ENCODE results near the gene RFX6.
"Not testable (repeated sequence)": the region's sequence is repeated elsewhere in the genome, so short reads cannot be mapped to it uniquely, and the experiment has no call there.

Gene RFX6
- 0 reads per million in 2 experiments for total RNA-seq

DNA sequence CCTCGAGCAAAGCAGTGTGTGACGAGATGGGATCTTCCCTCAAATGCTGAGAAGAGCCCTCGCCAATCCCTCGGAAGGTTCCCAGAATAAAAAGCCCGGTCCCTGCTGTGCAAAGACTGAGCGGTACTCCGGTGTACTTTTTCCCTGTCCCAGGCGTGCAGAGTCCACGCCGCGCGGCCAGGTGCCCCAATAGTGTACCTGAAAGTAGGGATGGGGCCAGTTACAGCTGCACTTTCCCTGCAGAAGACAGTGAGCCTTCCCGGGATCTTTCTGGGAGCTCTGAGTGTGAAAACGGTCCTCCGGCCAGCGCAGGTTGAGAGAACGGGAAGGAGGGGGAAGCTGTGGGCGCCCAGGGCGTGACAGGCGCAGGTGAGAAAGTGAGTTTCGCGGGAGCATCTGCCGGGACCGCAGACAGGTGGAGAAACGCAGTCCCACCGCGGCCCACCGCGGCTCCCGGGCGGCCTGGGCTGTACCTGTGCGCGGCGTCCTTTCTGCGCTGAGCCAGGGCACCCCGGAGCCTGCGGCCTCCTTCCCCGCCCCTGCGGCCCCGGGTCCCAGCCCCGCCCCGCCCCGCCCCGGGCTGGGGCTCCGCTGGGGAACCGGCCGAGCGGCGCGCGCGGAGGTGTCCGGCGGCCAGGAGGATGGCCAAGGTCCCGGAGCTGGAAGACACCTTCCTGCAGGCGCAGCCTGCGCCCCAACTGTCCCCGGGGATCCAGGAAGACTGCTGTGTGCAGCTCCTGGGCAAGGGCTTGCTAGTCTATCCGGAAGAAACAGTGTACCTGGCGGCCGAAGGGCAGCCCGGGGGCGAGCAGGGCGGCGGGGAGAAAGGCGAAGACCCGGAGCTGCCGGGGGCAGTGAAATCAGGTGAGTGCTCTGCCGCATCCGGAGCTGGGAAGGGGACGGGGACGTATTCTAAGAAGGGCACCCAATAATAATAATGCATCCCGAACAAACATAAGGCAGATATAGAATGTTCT lies at the start of gene RFX6:
Gene RFX6 (plus strand): TSS at position 608 of the 977 bp plus-strand sequence. CDS start 34 bp downstream, at position 642.
- DNase-seq (ENCODE audit: low read depth): no peak

GRCh38 chr6:116827561-116828240 lies 49.3 kb upstream of the RFX6 start:
- no peak for DNase-seq (ENCODE audit: low read depth)

- DNase-seq (ENCODE audit: low read depth): no peak
Observed at GRCh38 chr6:116828983-116829382, 48.1 kb upstream of the RFX6 start, which contains the start of gene GPRC6A. Gene GPRC6A, minus strand, starts transcription at chr6:116829083. Its CDS starts 70 bp downstream, at chr6:116829013.

DNA sequence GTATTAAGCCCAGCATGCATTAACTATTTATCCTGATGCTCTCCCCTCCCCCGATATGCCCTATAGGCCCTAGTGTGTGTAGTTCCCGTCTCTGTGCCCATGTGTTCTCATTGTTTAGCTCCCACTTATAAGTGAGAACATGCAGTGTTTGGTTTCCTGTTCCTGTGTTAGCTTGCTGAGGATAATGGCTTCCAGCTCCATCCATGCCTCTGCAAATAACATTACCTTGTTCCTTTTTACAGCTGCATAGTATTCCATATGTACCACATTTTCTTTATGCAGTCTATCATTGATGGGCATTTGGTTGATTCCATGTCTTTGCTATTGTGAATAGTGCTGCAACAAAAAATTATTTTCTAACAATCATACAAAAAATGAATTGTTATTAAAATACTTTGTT lies 42.5 kb upstream of the RFX6 start:
- not testable (repeated sequence) for DNase-seq (ENCODE audit: low read depth)

- DNase-seq (ENCODE audit: low read depth): no peak
Observed at GRCh38 chr6:116836606-116837342, 40.3 kb upstream of the RFX6 start.

GRCh38 chr6:116840091-116840490 lies 37.0 kb upstream of the RFX6 start:
- no peak for DNase-seq (ENCODE audit: low read depth)

DNA sequence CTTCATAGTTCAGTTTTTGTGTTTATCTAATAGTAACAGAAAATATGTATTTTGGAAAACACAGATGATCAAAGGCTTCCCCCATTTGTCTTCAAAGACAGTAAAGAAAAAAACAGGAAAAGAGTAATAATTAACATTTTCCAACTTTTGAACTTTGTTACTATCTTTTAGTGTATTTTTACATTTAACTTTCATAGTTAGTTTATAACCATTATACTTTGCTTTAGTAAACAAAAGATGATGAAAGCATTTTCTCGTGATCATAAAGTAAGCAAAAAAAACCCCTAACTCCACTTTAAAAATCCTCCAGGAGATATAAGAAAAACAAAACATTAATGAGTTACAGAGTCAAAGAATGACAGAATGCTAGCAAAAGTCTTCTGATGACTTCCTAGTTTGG lies 34.6 kb upstream of the RFX6 start:
- no peak for DNase-seq (ENCODE audit: low read depth)

DNA sequence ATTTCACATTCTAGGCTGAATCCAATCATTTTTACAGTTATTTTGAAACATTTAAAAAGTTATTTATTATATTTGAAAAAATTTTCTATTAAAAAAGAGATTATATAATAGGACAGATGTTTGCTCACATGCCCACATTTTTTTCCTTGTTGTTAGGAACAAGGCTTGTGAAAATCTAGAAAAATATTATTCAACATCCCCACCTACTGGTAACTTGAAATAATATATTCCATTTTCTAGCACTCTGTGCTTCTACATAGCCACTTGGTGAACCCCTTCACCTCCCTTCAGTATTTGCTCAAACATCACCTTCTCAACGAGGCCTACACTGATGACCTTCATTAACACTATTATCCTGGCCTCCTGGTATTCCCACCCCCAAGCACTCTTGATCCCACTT lies 29.8 kb upstream of the RFX6 start:
- no peak for DNase-seq (ENCODE audit: low read depth)

GRCh38 chr6:116858060-116858459 lies 19.0 kb upstream of the RFX6 start:
- DNase-seq (ENCODE audit: low read depth): no peak

DNA sequence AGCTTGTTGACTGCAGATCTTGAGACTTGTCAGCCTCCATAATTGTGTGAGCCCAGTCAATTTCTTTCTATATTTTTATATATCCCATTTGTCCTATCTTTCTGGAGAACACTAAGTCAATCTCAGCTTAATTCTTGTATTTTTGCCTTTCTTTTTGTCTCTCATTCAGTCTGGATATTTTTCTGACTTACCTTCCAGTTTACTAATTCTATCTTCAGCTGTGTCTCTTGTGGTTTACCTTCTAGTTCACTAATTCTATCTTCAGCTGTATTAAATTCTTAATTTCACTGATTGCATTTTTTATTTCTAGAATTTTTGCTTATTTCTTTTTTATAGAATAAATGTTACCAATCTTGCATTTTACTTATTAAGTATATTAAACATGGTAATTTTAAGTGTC lies 17.8 kb upstream of the RFX6 start:
- no peak for DNase-seq (ENCODE audit: low read depth)

DNA sequence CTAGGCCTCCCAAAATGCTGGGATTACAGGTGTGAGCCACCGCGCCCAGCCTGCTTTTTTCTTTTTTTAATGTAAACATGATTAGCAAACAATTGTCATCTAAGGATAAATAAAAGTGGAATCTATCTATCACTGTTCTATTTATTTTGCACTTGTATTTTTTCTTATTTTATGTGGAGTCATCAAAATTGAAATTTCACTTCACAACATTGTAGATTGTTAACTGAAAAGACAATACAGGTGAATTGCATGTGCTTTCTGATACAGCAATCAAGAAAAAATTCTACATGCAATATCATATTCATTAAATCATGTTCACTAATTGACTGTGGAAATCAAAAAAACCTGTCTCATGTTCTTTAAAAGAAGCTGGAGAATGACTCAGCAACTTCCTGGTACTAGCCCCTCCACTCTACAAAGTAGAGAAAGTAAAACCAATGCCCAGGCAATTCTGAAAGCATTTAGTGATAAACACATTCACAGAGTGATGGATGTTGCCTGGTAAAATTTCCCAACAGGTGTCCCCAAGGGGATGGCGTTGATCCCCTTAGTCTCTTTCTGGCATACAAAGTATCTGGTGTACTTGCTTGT lies 10.7 kb upstream of the RFX6 start:
- no peak for DNase-seq (ENCODE audit: low read depth)

- no peak for DNase-seq (ENCODE audit: low read depth)
Observed at GRCh38 chr6:116872771-116873170, 4.3 kb upstream of the RFX6 start.

DNA sequence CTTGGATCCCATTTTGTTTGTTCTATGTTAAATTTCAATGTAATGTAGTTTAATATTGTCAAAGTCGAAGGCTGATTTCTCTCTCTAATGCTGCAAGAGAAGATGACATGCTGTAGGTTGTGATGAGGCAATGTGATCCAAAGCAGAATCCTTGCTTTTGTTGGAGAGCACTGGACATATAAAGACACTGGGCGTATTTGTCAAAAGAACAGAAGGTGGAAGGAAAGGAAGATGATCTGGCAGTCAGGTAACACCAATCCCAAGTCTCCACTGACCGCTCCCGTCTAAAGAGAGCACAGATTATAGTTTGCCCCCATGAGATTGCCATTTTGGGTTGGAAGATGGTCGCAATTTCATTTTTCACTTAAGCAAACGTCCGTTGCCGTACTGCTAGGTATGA lies 935 bp upstream of the RFX6 start:
- DNase-seq (ENCODE audit: low read depth): no peak

- no peak for DNase-seq (ENCODE audit: low read depth)
Observed at GRCh38 chr6:116877743-116878142, 701 bp downstream of the RFX6 start.

DNA sequence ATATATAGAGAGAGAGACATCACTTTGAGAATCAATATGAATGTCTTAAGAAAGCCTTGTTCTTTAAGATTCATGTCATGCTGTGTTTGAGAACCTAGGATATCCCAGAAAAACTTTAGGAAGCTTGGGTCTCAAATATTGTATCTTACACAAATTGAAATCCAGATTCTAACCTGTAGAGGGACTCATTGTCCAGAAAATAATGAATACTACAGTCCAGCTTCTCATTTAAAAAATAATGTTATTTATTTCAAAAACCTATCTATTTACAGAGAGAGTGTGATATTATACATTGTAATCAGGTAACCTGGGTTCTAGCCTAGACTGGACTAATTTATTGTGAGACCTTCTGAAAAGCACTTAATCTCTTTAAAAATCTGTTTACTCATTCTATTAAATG lies 4.2 kb downstream of the RFX6 start:
- no peak for DNase-seq (ENCODE audit: low read depth)

DNA sequence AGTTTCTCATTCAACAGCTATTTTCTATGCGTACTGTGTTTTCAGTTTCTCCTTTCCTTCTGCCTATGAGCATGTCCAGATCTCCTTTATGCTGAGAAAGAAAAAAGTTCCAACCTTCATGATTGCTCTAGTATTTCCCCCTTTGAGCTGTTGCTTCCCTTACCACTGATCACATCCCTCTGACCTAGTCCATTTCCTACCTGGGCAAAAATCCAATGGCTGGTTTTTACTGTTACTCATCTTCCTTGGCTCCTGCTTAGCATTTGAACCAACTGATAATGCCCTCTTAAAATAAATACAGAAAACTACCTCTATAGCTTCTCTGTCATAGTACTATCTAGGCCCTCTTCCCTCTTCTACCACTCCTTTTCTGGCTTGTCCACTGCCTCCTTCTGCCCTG lies 6.0 kb downstream of the RFX6 start:
- DNase-seq (ENCODE audit: low read depth): no peak

DNA sequence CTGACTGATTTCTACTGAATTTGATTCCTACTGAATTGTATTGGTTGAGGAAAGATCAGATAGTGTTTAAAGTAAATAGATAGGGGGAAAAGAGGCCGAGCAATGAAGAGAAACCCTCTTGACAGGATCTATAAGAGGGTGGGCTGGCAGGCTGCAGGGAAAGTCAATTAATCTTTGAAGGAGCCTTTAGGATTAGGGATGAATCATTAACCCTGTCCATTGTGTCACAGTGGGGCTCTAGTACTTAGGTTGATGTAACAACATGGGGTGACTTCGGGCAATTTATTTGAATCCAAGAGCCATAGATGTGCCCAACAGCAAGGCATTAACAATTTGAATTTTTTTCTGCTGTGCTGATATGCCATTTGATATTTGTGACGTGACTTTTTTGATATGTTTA lies 7.5 kb downstream of the RFX6 start:
- no peak for DNase-seq (ENCODE audit: low read depth)

- no peak for DNase-seq (ENCODE audit: low read depth)
Observed at GRCh38 chr6:116887168-116887567, 10.1 kb downstream of the RFX6 start.

- no peak for DNase-seq (ENCODE audit: low read depth)
Observed at GRCh38 chr6:116887894-116888293, 10.9 kb downstream of the RFX6 start.

- no peak for DNase-seq (ENCODE audit: low read depth)
Observed at GRCh38 chr6:116888732-116889360, 11.8 kb downstream of the RFX6 start.

GRCh38 chr6:116894669-116895068 lies 17.6 kb downstream of the RFX6 start:
- no peak for DNase-seq (ENCODE audit: low read depth)

Measured in T follicular helper cell (primary cell).